T-helper 1 cell treated with Interleukin-12 subunit alpha and Interleukin-12 subunit beta and Interleukin-4 antibody, amounts not matched to agents 30 ng/mL and 1 ng/mL, for 36 hours (primary cell): ENCODE data around the gene KRTAP5-9. TPM values are rescaled to one million over a fixed set of nuclear protein-coding genes. Genes with fewer than 3 reads are reported as not detected.
"Not testable (repeated sequence)": the region's sequence is repeated elsewhere in the genome, so short reads cannot be mapped to it uniquely, and the experiment has no call there.

ENCODE experiments used
- intact Hi-C: fragments of 100-400 bp; cut with micrococcal nuclease; formaldehyde crosslinking; loops from one replicate; pipeline ENCODE4 v1.15.1; 2024
- total RNA-seq: library from RNA; stranded (reverse); gene quantifications from 2 replicates; pipeline ENCODE4 v1.2.3, GENCODE V29; 2022

KRTAP5-9 gene
- total RNA-seq, 1 donor from 2014 or later = not detected

DNA sequence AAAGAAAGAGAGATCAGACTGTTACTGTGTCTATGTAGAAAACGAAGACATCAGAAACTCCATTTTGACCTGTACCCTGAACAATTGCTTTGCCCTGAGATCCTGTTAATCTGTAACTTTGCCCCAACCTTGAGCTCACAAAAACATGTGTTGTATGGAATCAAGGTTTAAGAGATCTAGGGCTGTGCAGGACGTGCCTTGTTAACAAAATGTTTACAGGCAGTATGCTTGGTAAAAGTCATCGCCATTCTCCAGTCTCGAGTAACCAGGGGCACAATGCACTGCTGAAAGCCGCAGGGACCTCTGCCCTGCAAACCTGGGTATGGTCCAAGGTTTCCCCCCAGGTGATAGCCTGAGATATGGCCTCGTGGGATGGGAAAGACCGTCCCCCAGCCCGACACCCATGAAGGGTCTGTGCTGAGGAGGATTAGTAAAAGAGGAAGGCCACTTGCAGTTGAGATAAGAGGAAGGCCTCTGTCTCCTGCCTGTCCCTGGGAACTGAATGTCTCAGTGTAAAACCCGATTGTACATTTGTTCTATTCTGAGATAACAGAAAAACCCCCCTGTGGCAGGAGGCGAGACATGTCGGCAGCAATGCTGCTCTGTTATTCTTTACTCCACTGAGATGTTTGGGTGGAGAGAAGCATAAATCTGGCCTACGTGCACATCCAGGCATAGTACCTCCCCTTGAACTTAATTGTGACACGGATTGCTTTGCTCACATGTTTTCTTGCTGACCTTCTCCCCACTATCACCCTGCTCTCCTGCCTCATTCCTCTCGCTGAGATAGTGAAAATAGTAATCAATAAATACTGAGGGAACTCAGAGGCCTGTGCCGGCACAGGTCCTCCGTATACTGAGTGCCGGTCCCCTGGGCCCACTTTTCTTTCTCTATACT is 13.3 kb upstream of the KRTAP5-9 start:
- intact Hi-C loops = not testable (repeated sequence)

DNA sequence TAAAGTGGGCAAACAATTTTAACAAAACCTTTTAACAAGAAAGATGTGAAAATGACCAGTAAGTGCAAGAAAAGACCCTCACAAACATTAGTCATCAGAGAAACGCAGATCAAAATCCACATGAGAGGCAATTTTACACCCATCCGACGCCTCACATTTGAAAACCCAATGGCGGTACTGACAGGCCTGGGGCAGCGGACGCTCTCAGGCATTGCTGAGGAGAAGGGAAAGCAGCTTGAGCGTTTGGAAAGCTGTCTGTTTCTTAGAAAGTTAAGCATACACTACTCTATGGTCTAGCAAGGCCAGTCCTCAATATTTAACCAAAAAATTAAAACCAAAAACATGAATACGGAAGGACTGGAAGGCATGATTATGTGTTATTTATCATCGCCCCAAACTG is 12.4 kb upstream of the KRTAP5-9 start:
- intact Hi-C loops = no loop called here

DNA sequence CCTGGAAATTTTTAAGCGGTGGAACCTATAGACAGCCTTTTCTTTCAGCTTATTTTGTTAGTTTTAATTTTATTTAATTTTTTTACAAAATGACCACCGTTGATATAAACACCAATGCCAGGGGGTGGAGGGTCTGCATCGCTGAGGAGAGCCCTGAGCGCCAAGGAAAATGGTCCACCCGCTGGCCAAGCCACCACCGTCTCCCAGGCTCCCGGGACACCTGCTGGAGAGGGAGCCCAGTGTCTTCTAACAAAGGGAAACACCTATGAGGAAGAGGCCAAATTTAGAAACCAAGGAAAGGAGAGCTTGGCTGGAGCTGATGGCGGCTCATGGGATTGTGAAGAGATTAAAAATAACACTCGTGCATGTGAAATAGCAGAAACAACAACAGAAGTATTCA is 10.7 kb upstream of the KRTAP5-9 start:
- intact Hi-C loops = no loop called here

DNA sequence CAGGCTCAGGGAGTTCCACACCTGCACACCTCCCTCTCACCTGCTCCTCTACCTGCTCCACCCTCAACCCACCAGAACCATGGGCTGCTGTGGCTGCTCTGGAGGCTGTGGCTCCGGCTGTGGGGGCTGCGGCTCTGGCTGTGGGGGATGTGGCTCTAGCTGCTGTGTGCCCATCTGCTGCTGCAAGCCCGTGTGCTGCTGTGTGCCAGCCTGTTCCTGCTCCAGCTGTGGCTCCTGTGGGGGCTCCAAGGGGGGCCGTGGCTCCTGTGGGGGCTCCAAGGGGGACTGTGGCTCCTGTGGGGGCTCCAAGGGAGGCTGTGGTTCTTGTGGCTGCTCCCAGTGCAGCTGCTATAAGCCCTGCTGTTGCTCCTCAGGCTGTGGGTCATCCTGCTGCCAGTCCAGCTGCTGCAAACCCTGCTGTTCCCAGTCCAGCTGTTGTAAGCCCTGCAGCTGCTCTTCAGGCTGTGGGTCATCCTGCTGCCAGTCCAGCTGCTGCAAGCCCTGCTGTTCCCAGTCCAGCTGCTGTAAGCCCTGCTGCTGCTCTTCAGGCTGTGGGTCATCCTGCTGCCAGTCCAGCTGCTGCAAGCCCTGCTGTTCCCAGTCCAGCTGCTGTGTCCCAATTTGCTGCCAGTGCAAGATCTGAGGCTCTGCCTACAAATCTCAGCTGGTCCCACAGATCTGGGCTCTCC is 10.1 kb upstream of the KRTAP5-9 start, which contains the start of gene KRTAP5-8:
Gene KRTAP5-8, plus strand, starts transcription at position 49 of the 689 bp plus-strand sequence. Its CDS starts 31 bp downstream, at position 80.
- intact Hi-C loops = not testable (repeated sequence)

DNA sequence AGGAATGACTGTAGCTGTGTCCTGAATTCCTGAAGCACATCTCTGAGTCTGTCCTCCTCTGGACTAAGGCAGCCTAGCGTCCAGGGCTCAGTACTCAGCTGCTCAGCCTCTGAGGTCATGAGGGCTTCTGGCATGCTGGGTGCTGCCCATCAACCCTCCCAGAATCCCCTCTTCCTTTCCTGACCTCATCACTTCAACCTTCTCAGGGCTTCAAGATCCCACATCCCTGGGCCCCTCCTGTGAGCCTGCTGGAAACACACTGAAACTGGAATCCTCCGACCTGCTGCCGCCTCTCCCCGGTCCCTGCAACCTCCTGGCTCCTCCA is 9.6 kb upstream of the KRTAP5-9 start:
- intact Hi-C loops = no loop called here

DNA sequence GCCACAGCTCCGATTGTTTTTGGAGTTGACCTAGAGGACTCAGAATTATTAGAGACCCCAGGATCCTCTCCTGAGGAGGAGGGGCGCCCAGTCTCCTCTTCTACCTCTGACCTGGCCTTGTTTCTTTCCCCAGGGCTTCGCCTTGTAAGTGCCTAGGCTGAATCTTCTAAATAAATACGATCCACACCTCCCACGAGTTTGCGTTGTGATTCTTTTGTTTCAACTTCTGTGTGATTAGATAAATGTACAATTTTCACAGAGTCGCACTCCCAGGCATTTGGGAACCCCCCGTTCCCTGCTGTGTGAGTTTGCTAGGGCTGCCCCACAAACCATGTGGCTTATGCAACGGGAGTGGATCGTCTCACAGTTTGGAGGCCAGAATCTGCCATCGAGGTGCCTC is 9.2 kb upstream of the KRTAP5-9 start:
- intact Hi-C loops = no loop called here

DNA sequence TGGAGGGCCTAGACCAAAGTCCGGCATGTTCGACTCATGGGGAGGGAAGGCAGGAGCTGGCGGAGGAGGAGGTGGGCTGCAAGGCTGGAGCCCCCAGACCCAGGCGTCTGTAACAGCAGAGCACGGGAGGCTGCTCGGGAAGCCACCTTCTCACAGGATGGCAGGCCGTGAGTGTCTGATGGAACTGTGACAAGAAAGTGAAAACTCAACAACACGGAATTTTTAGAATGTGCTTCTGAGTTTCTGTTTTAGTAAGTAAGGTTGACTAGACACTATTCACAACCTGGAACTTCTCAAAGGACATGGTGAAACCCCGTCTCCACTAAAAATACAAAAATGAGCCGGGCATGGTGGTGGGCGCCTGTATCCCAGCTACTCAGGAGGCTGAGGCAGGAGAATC is 8.2 kb upstream of the KRTAP5-9 start:
- intact Hi-C loops = not testable (repeated sequence)

DNA sequence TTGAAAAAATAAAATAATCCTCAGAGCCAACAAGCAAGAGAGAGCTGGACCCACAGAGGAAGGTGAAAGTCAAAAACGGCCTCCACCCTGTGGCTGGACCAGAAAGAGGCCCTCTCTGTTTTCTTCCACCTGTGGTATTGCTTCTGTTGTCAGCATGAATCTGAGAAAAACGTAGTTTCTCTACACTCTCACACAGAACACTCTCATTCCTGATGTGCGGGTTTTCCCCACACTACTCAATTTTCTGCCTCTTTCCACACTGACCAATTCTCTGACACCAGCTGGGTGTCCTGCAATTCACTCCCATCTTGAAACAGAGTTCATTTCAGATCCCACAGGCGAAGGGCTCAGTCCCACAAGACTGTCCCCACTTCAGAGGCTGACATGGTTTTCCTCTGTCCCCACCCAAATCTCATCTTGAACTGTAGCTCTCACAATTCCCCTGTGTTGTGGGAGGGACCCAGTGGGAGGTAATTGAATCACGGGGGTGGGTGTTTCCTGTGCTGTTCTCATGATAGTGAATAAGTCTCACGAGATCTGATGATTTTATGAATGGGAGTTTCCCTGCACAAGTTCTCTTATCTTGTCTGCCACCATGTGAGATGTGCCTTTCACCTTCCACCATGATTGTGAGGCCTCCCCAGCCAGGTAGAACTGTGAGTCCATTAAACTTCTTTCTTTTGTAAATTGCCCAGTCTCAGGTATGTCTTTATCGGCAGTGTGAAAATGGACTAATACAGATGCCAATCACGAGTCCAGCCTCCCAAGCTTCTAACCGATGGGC is 7.5 kb upstream of the KRTAP5-9 start:
- intact Hi-C loops = not testable (repeated sequence)

DNA sequence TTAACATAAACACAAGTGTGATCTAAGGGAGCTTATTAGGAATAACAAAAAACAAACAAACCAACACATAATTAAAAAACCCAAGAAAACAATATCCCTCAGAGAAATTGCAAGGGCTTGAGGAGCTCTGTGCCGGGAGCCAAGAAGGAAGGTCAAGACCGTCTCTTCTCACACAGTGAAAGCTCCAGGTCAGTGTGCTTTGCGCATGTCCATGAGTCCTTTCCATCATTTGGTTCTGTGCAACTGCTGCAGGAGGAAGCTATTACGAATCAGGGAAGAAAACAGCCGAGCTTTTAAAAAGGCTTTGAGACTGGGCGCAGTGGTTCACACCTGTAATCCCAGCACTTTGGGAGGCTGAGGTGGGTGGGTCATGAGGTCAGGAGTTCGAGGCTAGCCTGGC is 5.8 kb upstream of the KRTAP5-9 start:
- intact Hi-C loops = no loop called here

DNA sequence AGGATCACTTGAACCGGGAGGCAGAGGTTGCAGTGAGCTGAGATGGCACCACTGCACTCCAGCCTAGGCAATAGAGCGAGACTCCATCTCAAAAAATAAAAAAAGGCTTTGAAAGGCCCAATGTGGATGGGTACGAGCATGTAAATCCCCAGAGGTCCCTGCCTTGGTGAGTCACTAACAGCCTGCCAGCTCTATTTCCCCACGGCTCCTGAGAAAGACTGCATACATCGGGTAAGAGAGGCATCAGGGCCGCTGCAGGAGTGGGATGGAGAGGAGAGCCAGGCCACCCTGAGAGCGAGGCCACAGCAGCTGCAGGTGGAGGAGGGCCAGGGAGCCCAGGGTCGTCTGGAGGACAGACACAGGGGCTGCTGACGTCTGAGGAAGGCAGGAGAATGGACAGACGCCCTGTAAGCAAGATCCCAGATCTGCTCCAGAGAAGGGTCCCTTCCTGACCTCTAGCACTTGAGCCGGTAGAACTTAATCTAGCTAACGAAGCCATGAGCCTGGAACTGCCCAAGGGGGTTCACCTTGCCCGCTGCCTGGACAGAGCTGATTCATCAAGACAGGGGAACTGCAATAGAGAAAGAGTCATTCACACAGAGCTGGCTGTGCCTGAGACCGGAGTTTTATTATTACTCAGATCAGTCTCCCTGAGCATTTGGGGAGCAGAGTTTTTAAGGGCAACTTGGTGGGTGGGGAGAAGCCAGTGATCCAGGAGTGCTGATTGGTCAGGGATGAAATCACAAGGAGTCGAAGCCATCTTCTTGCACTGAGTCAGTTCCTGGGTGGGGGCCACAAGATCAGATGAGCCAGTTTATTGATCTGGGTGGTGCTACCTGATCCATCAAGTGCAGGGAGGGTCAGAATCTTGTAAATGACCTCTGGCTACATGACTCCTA is 5.1 kb upstream of the KRTAP5-9 start:
- intact Hi-C loops = no loop called here

DNA sequence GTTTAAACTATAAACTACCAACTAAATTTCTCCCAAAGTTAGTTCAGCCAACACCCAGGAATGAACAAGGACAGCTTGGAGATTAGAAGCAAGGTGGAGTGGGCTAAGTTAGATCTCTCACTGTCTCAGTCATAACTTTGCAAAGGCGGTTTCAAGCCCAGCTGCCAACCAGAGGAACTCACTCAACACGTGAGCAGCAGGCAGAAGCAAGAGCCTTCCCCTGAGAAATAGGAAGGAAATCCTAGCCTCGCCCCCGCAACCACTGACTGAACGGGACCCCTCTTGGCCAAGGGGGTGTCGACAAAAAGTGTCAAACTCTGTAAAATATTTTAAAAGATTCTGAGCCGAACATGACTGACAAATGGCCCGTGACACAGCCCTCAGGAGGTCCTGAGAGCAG is 4.4 kb upstream of the KRTAP5-9 start:
- intact Hi-C loops = no loop called here

DNA sequence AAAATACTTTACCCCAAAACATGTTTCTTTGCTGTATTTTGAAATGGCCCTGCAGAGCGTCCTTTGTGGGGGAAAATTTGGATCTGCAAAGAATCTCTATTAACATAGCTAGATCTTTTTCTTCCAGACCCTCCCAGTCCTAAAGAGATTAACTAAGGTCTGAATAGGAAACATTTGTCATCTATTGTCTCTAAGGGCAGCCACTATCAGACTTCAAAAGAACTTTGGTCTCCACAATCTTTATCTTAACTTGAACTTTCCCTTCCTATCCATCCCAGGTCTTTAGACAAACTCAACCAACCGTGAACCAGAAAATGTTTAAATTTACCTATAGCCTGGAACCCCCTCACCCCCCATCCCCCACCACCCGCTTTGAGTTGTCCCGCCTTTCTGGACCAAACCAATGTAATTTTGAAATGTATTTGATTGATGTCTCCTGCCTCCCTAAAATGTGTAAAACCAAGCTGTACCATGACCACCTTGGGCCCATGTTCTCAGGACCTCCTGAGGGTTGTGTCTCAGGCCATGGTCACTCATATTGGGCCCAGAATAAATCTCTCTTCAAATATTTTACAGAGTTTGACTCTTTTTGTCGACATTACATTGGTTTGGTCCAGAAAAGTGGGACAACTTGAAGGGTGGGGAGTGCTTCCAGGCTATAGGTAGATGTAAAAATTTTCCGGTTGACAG is 3.5 kb upstream of the KRTAP5-9 start:
- intact Hi-C loops = no loop called here

DNA sequence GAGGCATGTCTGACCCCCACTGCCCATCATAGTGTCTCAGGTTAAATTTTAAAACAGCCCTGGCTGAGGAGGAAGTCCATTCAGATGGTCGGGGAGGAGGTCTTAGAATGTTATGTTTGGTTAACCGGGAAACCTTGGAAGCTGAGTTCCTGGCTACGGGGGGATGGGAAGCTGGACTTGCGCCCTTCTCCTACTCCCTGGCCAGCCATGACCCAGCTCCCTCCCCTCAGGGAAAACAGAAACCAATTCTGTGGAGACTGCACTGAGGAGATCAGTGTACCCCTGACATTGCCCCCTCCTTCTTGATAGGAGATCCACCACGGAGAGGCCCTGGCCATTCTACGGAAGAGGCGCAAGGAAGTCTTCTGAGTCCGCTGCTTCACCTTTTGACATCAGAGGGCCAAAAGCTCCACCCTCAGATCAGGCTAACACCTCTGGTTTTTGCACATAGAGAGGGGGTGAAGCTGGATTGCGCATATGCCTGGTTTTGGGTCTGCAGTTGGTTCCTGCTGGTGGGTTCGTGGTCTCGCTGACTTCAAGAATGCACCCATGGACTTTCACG is 2.7 kb upstream of the KRTAP5-9 start:
- intact Hi-C loops = no loop called here

DNA sequence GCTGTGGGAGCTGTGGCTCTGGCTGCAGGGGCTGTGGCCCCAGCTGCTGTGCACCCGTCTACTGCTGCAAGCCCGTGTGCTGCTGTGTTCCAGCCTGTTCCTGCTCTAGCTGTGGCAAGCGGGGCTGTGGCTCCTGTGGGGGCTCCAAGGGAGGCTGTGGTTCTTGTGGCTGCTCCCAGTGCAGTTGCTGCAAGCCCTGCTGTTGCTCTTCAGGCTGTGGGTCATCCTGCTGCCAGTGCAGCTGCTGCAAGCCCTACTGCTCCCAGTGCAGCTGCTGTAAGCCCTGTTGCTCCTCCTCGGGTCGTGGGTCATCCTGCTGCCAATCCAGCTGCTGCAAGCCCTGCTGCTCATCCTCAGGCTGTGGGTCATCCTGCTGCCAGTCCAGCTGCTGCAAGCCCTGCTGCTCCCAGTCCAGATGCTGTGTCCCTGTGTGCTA is 514 bp downstream of the KRTAP5-9 start:
- intact Hi-C loops = no loop called here

DNA sequence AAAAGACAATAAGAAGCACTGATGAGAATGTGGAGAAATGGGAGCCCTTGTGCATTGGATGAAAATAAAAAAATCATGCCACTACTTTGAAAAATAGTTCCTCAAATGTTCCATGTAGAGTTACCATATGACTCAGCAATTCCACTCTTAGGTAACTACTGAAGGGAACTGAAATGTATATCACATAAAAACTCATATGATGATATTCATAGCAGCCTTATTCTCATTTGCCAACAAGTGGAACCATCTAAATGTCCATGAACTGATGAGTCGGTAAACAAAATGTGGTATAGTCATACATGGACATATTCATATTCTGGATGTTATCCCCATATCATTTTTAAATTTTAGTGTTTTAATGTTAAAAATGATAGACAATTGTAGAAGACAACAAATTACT is 3.5 kb downstream of the KRTAP5-9 start:
- intact Hi-C loops = no loop called here

DNA sequence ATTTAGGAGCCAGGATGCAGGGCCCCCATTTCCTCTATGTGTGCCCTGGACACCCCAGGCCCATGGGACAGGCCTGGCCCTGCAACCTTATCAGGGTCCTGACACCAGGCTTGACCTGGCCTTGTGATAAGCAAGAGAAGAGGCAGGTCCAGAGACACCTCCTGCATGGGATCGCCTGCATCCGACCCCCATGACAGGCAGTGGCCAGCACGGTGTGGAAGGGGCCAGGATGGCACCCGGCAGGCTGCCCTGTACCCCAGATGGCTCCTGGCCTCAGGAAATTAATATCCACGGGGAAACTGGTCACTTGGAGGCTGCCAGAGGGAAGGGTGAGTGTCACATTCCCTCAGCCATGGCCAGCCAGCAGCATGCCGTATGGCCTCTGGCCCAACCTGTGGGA is 6.8 kb downstream of the KRTAP5-9 start:
- intact Hi-C loops = no loop called here

DNA sequence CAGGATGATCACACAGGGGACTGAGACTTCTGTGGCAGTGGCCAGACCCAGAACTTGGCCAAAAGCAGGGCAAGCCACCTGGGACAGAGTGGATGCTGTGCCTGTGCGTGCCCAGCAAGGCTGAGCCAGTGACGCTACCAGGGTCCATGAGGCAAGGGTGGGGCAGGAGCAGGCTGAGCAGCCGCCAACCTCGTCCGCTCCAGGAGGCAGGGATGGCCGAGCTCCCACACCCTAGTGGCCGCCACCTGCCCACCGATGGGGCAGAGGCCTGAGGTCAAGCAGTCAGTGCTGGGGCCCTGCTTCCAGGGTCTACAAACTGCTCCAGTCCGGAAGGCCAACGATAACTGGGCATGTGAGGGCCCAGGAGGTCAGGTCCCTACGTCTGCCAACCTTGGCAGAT is 7.3 kb downstream of the KRTAP5-9 start:
- intact Hi-C loops = no loop called here

DNA sequence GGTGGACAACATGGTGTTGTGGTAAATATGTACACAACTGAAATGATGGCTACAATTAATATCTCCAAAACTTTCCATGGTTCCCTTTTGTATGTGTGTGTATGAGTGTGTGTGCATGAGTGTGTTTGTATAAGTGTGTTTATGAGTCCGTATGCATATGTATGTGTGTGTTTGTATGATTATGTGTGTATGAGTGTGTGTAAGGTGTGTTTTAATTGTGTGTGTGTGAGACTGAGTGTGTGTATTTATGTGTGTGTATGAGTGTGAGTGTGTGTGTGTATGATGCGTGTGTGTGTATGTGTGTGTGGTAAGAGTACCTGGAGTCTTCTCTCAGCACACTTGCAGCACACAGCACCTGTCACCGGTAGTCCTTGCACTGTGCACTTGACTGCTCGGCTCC is 7.8 kb downstream of the KRTAP5-9 start:
- intact Hi-C loops = no loop called here

DNA sequence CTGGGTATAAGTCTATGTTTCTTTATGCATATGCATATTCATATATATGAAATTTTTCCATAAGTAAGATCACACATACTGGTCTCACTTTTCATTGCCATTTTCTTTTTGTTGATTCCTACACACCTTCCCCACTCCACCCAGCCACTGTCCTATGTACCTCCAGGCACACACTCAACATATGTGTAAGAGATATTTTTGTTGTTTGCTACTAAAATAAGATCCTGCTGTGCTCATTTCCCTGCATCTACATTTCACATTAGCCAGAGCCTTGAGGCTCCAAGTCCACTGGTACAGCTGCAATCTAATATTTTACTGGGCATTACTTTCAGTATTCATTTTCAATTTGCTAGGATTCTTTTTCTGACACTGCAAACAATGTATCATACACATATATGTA is 9.0 kb downstream of the KRTAP5-9 start:
- intact Hi-C loops = no loop called here

DNA sequence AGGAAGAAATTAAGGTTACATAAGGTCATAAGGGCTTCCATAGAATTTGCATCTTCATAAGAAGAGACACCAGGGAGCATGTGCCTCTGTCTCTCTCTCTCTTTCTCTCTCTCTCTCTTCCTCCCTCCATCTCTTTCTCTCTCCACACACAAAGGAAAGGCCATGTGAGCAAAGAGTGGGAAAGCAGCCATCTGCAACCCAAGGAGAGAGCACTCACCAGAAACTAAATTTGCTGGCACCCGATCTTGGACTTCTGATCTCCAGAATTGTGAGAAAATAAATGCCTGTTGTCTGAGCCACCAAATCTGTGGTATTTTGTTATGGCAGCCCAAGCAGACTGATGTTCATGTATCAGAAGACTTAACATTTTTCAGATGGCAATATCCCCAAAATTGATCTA is 10.8 kb downstream of the KRTAP5-9 start:
- intact Hi-C loops = no loop called here
